H9 (cell line): ENCODE data around the gene MINDY4B. TPM values are rescaled to one million over a fixed set of nuclear protein-coding genes. Genes with fewer than 3 reads are reported as not detected.

Experiments
- DNase-seq: peaks from one replicate; pipeline ENCODE4 v3.0.0-alpha.2; 2017
- H2AFZ ChIP-seq: one replicate; pipeline ENCODE4 v1.6.1; 2013; ENCODE audit warnings: mild to moderate bottlenecking, low read length, control low read depth, moderate library complexity
- H2AK5ac ChIP-seq: 2 replicates; pipeline ENCODE4 v1.6.1; 2013; ENCODE audit warnings: low read length, control low read depth, mixed read lengths; ENCODE audit not compliant: insufficient read length
- H2BK120ac ChIP-seq: one replicate; pipeline ENCODE4 v1.6.1; 2013; ENCODE audit warnings: low read depth, mild to moderate bottlenecking, low read length, control low read depth, inconsistent platforms; ENCODE audit not compliant: poor library complexity, severe bottlenecking
- H2BK12ac ChIP-seq: 2 replicates; pipeline ENCODE4 v1.6.1; 2013; ENCODE audit warnings: low read length, control low read depth, mixed read lengths, low read depth; ENCODE audit not compliant: insufficient read length
- H2BK15ac ChIP-seq: 2 replicates; pipeline ENCODE4 v1.6.1; 2013; ENCODE audit warnings: low read depth, low read length, control low read depth
- H2BK20ac ChIP-seq: one replicate; pipeline ENCODE4 v1.6.1; 2013; ENCODE audit warnings: low read depth, mild to moderate bottlenecking, low read length, control low read depth, inconsistent platforms; ENCODE audit not compliant: poor library complexity, severe bottlenecking
- H2BK5ac ChIP-seq: 2 replicates; pipeline ENCODE4 v1.6.1; 2013; ENCODE audit warnings: low read length, control low read depth, mixed read lengths; ENCODE audit not compliant: insufficient read length
- H3K14ac ChIP-seq: 2 replicates; pipeline ENCODE4 v1.6.1; 2013; ENCODE audit warnings: low read length, control low read depth; ENCODE audit not compliant: insufficient read depth
- H3K18ac ChIP-seq: 2 replicates; pipeline ENCODE4 v1.6.1; 2013; ENCODE audit warnings: low read depth, mild to moderate bottlenecking, mixed read lengths, low read length, control low read depth; ENCODE audit not compliant: insufficient read length
- H3K23ac ChIP-seq: 2 replicates; pipeline ENCODE4 v1.6.1; 2013; ENCODE audit warnings: low read length, control low read depth, mixed read lengths, low read depth; ENCODE audit not compliant: insufficient read length
- H3K23me2 ChIP-seq: 2 replicates; pipeline ENCODE4 v1.6.1; 2013; ENCODE audit warnings: low read depth, mild to moderate bottlenecking, mixed read lengths, low read length, control low read depth; ENCODE audit not compliant: insufficient read length, poor library complexity, severe bottlenecking
- H3K27ac ChIP-seq: 2 replicates; pipeline ENCODE4 v1.5.1; 2013; ENCODE audit warnings: low read length, control low read depth, mixed read lengths, low read depth; ENCODE audit not compliant: insufficient read length
- H3K27me3 ChIP-seq: 2 replicates; pipeline ENCODE4 v1.6.1; 2013; ENCODE audit warnings: low read length, control low read depth, inconsistent platforms; ENCODE audit not compliant: insufficient read depth
- H3K4ac ChIP-seq: 2 replicates; pipeline ENCODE4 v1.6.1; 2013; ENCODE audit warnings: low read depth, mild to moderate bottlenecking, control low read depth, inconsistent platforms, low read length, moderate library complexity
- H3K4me1 ChIP-seq: 2 replicates; pipeline ENCODE4 v1.6.1; 2013; ENCODE audit warnings: low read length, control low read depth, inconsistent platforms; ENCODE audit not compliant: insufficient read depth
- H3K4me2 ChIP-seq: 2 replicates; pipeline ENCODE4 v1.6.1; 2013; ENCODE audit warnings: low read length, control low read depth, mixed read lengths; ENCODE audit not compliant: insufficient read length, insufficient read depth
- H3K56ac ChIP-seq: 2 replicates; pipeline ENCODE4 v1.6.1; 2013; ENCODE audit warnings: low read depth, mild to moderate bottlenecking, mixed read lengths, low read length, control low read depth; ENCODE audit not compliant: insufficient read length
- H3K79me1 ChIP-seq: 2 replicates; pipeline ENCODE4 v1.6.1; 2013; ENCODE audit warnings: low read depth, mild to moderate bottlenecking, moderate library complexity, low read length, control low read depth, inconsistent platforms; ENCODE audit not compliant: insufficient read depth, poor library complexity, severe bottlenecking
- H3K79me2 ChIP-seq: 2 replicates; pipeline ENCODE4 v1.6.1; 2013; ENCODE audit warnings: low read length, control low read depth, inconsistent platforms; ENCODE audit not compliant: insufficient read depth
- H3K9ac ChIP-seq: 2 replicates; pipeline ENCODE4 v1.6.1; 2013; ENCODE audit warnings: low read length, control low read depth, mixed read lengths; ENCODE audit not compliant: insufficient read length; ENCODE audit errors: extremely low read depth
- H3K9me3 ChIP-seq: one replicate; pipeline ENCODE4 v1.6.1; 2013; ENCODE audit warnings: low read depth, low read length, inconsistent platforms; ENCODE audit not compliant: control insufficient read depth
- H3T11ph ChIP-seq: one replicate; pipeline ENCODE4 v1.6.1; 2013; ENCODE audit warnings: mild to moderate bottlenecking, low read length, control low read depth, inconsistent platforms
- H4K20me1 ChIP-seq: one replicate; pipeline ENCODE4 v1.6.1; 2013; ENCODE audit not compliant: control insufficient read depth, insufficient read length, insufficient read depth
- H4K5ac ChIP-seq: 2 replicates; pipeline ENCODE4 v1.6.1; 2013; ENCODE audit warnings: low read depth, mild to moderate bottlenecking, mixed read lengths, low read length, control low read depth; ENCODE audit not compliant: insufficient read length
- H4K8ac ChIP-seq: replicated peaks from 2 replicates; pipeline ENCODE4 v1.6.1; 2013; ENCODE audit warnings: low read length, control low read depth, mixed read lengths, low read depth; ENCODE audit not compliant: insufficient read length
- H4K91ac ChIP-seq: 2 replicates; pipeline ENCODE4 v1.6.1; 2013; ENCODE audit warnings: low read depth, mild to moderate bottlenecking, moderate library complexity, mixed read lengths, low read length, control low read depth; ENCODE audit not compliant: insufficient read length
- H3K27ac Mint-ChIP-seq, 3 experiments: 2 replicates in 2 of 3; 3 replicates in 1 of 3; pipeline ENCODE4 v1.8.0; 2020 to 2021; ENCODE audit warnings: mixed read lengths in 3 of 3, mild to moderate bottlenecking in 1 of 3, moderate library complexity in 1 of 3
- H3K27me3 Mint-ChIP-seq: 2 replicates; pipeline ENCODE4 v1.8.0; 2021; ENCODE audit warnings: low read depth, mild to moderate bottlenecking, moderate library complexity, mixed read lengths
- H3K36me3 Mint-ChIP-seq, 3 experiments: 2 replicates in 2 of 3; 3 replicates in 1 of 3; pipeline ENCODE4 v1.8.0; 2020 to 2021; ENCODE audit warnings: low read depth in 3 of 3, mixed read lengths in 3 of 3; ENCODE audit not compliant: insufficient read depth in 1 of 3
- H3K4me1 Mint-ChIP-seq, 2 experiments: 2 replicates each; pipeline ENCODE4 v1.8.0; 2020; ENCODE audit warnings: mixed read lengths in 2 of 2
- H3K4me3 Mint-ChIP-seq, 2 experiments: 2 replicates in 1 of 2; 3 replicates in 1 of 2; pipeline ENCODE4 v1.8.0; 2020 to 2021; ENCODE audit warnings: mild to moderate bottlenecking in 2 of 2, mixed read lengths in 2 of 2, moderate library complexity in 1 of 2
- H3K9me3 Mint-ChIP-seq, 2 experiments: 2 replicates in 1 of 2; 3 replicates in 1 of 2; pipeline ENCODE4 v1.8.0; 2020; ENCODE audit warnings: mild to moderate bottlenecking in 2 of 2, mixed read lengths in 2 of 2, moderate library complexity in 1 of 2
- CTCF ChIP-seq: fragments of 200-600 bp; sonication (generic); conservative IDR thresholded peaks from 3 replicates; pipeline ENCODE4 v1.8.0; 2021; ENCODE audit warnings: antibody characterized with exemption, mild to moderate bottlenecking
- WGBS: extraction: QIAGEN DNeasy Blood & Tissue Kit; methylation state at CpG from one replicate; pipeline ENCODE4 v1.1.7; 2013; ENCODE audit warnings: missing lambda C conversion rate, low lambda C conversion rate, mixed read lengths; ENCODE audit not compliant: insufficient read length; ENCODE audit errors: extremely low coverage; 5-methylcytosine and 5-hydroxymethylcytosine counted together
- total RNA-seq: library from RNA; stranded (reverse); gene quantifications from 2 replicates; pipeline ENCODE4 v1.2.1, GENCODE V29; 2021

Gene MINDY4B
- total RNA-seq, 1 experiment from 2014 or later = not detected

- H2BK120ac ChIP-seq = no peak overlapping the region
- no peaks in the 10 kb centered on the region for H4K20me1 ChIP-seq
- H2BK12ac ChIP-seq = no peak overlapping the region
- H3K18ac ChIP-seq = no peak overlapping the region
- H3K4me3 Mint-ChIP-seq = no peak overlapping the region
- H3K4me1 ChIP-seq = no peaks in the 10 kb centered on the region
- H4K91ac ChIP-seq = no peak overlapping the region
- H3K79me1 ChIP-seq = no peaks in the 10 kb centered on the region
- no peak overlapping the region for H2AFZ ChIP-seq
- no peak overlapping the region for H3K27ac ChIP-seq
- peaks cover 0 to 3% of the 10 kb centered on the region in 2 experiments; a peak in 3 of 5 replicates for H3K9me3 Mint-ChIP-seq
- no peak overlapping the region for H4K5ac ChIP-seq
- no peaks in the 10 kb centered on the region for H3K23me2 ChIP-seq
- peaks cover 2 to 4% of the 10 kb centered on the region in 2 experiments; a peak in 1 of 4 replicates for H3K4me1 Mint-ChIP-seq
- no peak overlapping the region for H3T11ph ChIP-seq
- no peak overlapping the region for H3K27ac Mint-ChIP-seq
- no peak for DNase-seq
- no peak overlapping the region for H2BK20ac ChIP-seq
- H3K4me2 ChIP-seq = no peak overlapping the region
- H3K36me3 Mint-ChIP-seq = peaks cover 0 to 4% (median 2%) of the 10 kb centered on the region in 3 experiments; a peak in 2 of 7 replicates
- no CpG with 5 or more reads among the region's 2 CpGs for WGBS
- H3K79me2 ChIP-seq = no peaks in the 10 kb centered on the region
- no peak overlapping the region for H2BK15ac ChIP-seq
- H3K9me3 ChIP-seq = no peaks in the 10 kb centered on the region
- H3K56ac ChIP-seq = no peak overlapping the region
- no peak overlapping the region for H3K23ac ChIP-seq
- no peak overlapping the region for H2BK5ac ChIP-seq
- H2AK5ac ChIP-seq = no peak overlapping the region
- H3K9ac ChIP-seq = no peak overlapping the region
- no peak for TF ChIP-seq CTCF
- H3K27me3 Mint-ChIP-seq = no peaks in the 10 kb centered on the region; the same call in none of the 2 replicates
- no peaks in the 10 kb centered on the region for H3K27me3 ChIP-seq
- no peak overlapping the region for H3K4ac ChIP-seq
- H4K8ac ChIP-seq = no peak overlapping the region
- H3K14ac ChIP-seq = no peak overlapping the region
Observed at GRCh38 chr3:150887031-150887430, 18.2 kb downstream of the MINDY4B start.
